Measurements from ENCODE around the gene CNIH1. TPM values are rescaled to one million over a fixed set of nuclear protein-coding genes. Genes with fewer than 3 reads are reported as not detected.

Gene CNIH1
- total and polyA plus RNA-seq, 8 donors = 119 to 145 (median 129) TPM

DNA sequence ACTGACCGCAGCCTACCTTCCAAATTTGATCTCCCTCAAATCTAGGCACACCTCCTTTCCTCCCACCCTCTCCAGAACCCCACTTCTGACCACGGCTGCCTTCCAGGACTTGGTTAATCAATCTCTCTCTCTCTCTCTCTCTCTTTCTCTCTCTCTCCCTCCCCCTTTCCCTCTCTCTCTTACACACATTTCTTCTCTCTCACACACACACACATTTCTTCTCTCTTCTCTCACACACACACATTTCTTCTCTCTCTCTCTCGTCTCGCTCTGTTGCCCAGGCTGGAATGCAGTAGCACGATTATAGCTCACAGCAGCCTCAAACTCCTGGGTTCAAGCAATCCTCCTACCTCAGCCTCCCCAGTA lies 48.1 kb upstream of the CNIH1 start:
- Histone ChIP-seq H3K4me1 (peaks cover 17 to 47% of the 10 kb centered on the region in 2 donors), H3K27me3 (no peaks in the 10 kb centered on the region), H3K27ac (peak overlapping the region; percentile 91 to 96), H3K4me3 (peak overlapping the region; percentile 72 to 81), H3K36me3 (no peaks in the 10 kb centered on the region), H3K9me3 (no peaks in the 10 kb centered on the region)
- ATAC-seq (peak; percentile 1), DNase-seq (no peak)
- intact Hi-C loops (cut with DNase I) = no loop called here
- TF ChIP-seq CTCF (IDR thresholded peaks at IDR 0.05) = no peak

DNA sequence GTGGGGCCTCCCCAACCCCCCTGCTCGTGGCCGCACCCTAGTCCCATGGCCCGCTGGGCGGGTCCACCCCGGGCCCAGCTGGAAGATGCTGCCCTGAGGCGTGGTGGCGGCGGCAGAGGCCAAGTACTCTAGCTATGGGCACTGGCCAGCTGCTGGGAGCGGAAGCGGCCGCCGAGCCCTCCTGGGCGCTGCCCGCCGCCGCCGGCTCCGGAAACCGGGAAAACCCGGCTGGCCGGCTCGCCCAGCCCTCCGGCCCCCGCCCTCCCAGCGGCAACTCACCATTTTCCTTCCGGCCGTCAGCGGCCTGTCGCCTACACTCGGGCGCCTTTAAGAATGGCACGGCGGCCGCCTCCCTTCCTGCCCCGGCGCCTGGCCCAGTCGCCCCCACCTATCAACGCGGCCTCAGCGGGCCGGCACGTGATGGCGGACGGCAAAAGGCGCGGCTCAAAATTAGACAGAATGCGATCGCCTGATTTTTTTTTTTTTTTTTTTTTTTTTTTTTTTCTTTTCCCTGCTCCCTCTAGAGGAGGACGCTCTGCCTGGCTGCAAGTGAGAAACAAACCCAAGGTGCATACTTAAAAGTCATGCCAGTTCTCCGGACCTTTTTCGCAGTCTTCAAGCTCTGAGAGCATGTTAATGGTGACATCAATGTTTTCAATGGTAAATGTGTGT lies 47.6 kb upstream of the CNIH1 start, which contains the start of gene GMFB:
TSS of gene GMFB (minus strand) at position 335 of the 672 bp plus-strand sequence. CDS start at position 282, 53 bp downstream.
- Histone ChIP-seq H3K4me3 (peak within 1 kb of the TSS; percentile 72 to 81), H3K4me1 (peaks cover 17 to 52% of the 10 kb centered on the region in 2 donors), H3K9me3 (no peaks in the 10 kb centered on the region), H3K27me3 (no peaks in the 10 kb centered on the region), H3K27ac (peak within 1 kb of the TSS; percentile 91 to 96), H3K36me3 (no peaks in the 10 kb centered on the region)
- TF ChIP-seq CTCF (IDR thresholded peaks at IDR 0.05) = peak; percentile 27 to 34
- intact Hi-C loops (cut with DNase I) = no loop called here
- DNase-seq (peak; percentile 89 to 97 (median 93)), ATAC-seq (peak; percentile 95)

DNA sequence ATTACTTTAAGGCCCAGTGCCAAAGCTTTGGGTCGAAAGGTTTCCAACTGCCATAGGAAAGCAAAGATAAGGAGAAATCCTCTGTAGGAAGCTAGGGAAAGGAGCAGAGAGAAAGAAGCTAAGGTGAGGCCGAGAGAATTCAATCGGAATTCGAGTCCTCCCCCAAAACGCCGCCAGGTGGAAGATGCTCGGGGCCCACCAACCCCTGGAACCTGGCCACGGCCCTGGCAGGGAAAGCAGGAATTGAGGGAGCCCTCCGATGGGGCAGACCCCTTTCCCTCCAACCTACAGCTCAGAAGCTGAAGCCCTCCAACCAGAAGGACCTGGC lies 47.1 kb upstream of the CNIH1 start:
- ATAC-seq = no peak
- TF ChIP-seq CTCF (IDR thresholded peaks at IDR 0.05) = no peak
- Histone ChIP-seq H3K36me3 (peaks cover 0 to under 1% of the 10 kb centered on the region in 2 donors), H3K9me3 (no peaks in the 10 kb centered on the region), H3K4me1 (peaks cover 17 to 57% of the 10 kb centered on the region in 2 donors), H3K27me3 (no peaks in the 10 kb centered on the region), H3K27ac (peak overlapping the region; percentile 91 to 96), H3K4me3 (peak overlapping the region; percentile 72 to 81)
- intact Hi-C loops (cut with DNase I) = no loop called here
- DNase-seq = no peak

DNA sequence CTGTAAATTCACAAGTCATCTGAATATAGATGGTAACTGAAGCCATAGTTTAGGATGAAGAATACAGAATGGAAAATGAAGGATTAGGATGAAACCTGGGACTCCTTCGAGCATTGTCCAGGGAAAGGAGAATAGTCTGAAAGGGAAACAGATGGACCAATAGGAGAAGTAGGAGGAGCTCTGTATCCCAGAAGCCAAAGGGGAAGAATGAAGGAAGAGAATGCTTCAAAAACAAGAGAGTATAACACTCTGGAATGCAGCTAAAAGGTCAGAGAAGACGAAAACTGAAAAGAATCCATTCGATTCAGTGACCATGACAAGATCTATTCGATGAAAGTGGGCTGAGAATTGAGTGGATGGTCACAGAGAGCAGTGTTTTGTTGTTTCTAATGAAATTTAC lies 46.6 kb upstream of the CNIH1 start:
- H3K27me3 ChIP-seq = no peaks in the 10 kb centered on the region
- intact Hi-C loops (cut with DNase I) = no loop called here
- H3K4me3 ChIP-seq = peak overlapping the region; percentile 72 to 81
- H3K4me1 ChIP-seq = peaks cover 17 to 62% of the 10 kb centered on the region in 2 donors
- no peak for TF ChIP-seq CTCF (IDR thresholded peaks at IDR 0.05)
- no peaks in the 10 kb centered on the region for H3K9me3 ChIP-seq
- ATAC-seq (peak; percentile 51), DNase-seq (no peak)
- peaks cover 0 to 6% of the 10 kb centered on the region in 2 donors for H3K36me3 ChIP-seq
- H3K27ac ChIP-seq = peak overlapping the region; percentile 91 to 96

DNA sequence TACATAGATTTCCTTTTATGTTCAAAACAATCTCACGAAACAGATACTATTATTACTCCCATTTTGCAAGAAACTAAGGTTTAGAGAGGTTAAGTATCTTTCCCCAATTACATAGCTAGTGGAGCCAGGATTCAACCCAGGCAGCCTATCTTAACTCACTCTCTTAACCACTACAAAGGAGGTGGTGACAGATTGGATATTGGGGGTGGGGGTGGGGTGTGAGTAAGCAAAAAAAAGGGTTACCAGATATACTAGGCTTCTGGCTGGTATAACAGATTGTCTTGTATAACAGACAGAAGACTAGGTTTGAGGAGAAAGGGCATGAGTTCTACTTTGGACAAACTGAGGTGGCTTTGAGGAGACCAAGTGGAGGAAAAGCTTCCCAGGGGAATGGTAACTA lies 45.5 kb upstream of the CNIH1 start:
- Histone ChIP-seq H3K27ac (peak overlapping the region in 1 of 2 donors; percentile 13), H3K36me3 (peaks cover 0 to 17% of the 10 kb centered on the region in 2 donors), H3K27me3 (no peaks in the 10 kb centered on the region), H3K4me1 (peaks cover 17 to 62% of the 10 kb centered on the region in 2 donors), H3K4me3 (no peak overlapping the region), H3K9me3 (no peaks in the 10 kb centered on the region)
- intact Hi-C loops (cut with DNase I) = no loop called here
- no peak for TF ChIP-seq CTCF (IDR thresholded peaks at IDR 0.05)
- ATAC-seq (no peak), DNase-seq (no peak)
